ENCODE data around the gene MOAP1. TPM values are rescaled to one million over a fixed set of nuclear protein-coding genes. Genes with fewer than 3 reads are reported as not detected.
"Not testable (repeated sequence)": the region's sequence is repeated elsewhere in the genome, so short reads cannot be mapped to it uniquely, and the experiment has no call there.

Gene MOAP1
- total RNA-seq, 2 donors from 2014 or later = 31.2 to 39.0 TPM

GRCh38 chr14:93168610-93169009 lies 16.1 kb downstream of the MOAP1 start:
- H3K4me3 ChIP-seq; intact Hi-C loops (cut with DNase I); H3K36me3 ChIP-seq; DNase-seq (ENCODE audit: low spot score); H3K4me1 ChIP-seq (replicated peaks); H3K27ac ChIP-seq; H3K27me3 ChIP-seq (replicated peaks; ENCODE audit: insufficient read depth); H3K9me3 ChIP-seq: not testable (repeated sequence)
- WGBS = 84% methylated on average over 9 of the region's 9 CpGs

GRCh38 chr14:93165271-93166265 lies 19.1 kb downstream of the MOAP1 start:
- H3K27ac ChIP-seq; DNase-seq (ENCODE audit: low spot score); H3K27me3 ChIP-seq (replicated peaks; ENCODE audit: insufficient read depth); H3K4me1 ChIP-seq (replicated peaks); H3K9me3 ChIP-seq; H3K4me3 ChIP-seq; intact Hi-C loops (cut with DNase I); H3K36me3 ChIP-seq: not testable (repeated sequence)
- 77% methylated on average over 26 of the region's 26 CpGs for WGBS

- Histone ChIP-seq H3K4me1 (replicated peaks) (no peaks in the 10 kb centered on the region), H3K27ac (no peak overlapping the region), H3K4me3 (no peak overlapping the region), H3K36me3 (no peaks in the 10 kb centered on the region), H3K27me3 (replicated peaks; ENCODE audit: insufficient read depth) (no peaks in the 10 kb centered on the region), H3K9me3 (no peaks in the 10 kb centered on the region)
- no peak for DNase-seq (ENCODE audit: low spot score)
- TF ChIP-seq POLR2A (IDR thresholded peaks at IDR 0.05) (no peak), CTCF (IDR thresholded peaks at IDR 0.05) (no peak), POLR2AphosphoS5 (IDR thresholded peaks at IDR 0.05) (no peak)
- intact Hi-C loops (cut with DNase I) = no loop called here
- WGBS = 70% methylated on average over 5 of the region's 5 CpGs
These were observed 21.1 kb downstream of the MOAP1 start for GRCh38 chr14:93163564-93163963.

- no peaks in the 10 kb centered on the region for H3K9me3 ChIP-seq
- no peaks in the 10 kb centered on the region for H3K36me3 ChIP-seq
- H3K27ac ChIP-seq = no peak overlapping the region
- 71% methylated on average over 4 of the region's 4 CpGs for WGBS
- TF ChIP-seq CTCF (IDR thresholded peaks at IDR 0.05) = no peak
- no peak for TF ChIP-seq POLR2AphosphoS5 (IDR thresholded peaks at IDR 0.05)
- TF ChIP-seq POLR2A (IDR thresholded peaks at IDR 0.05) = no peak
- H3K27me3 ChIP-seq (replicated peaks; ENCODE audit: insufficient read depth) = no peaks in the 10 kb centered on the region
- intact Hi-C loops (cut with DNase I) = no loop called here
- no peak overlapping the region for H3K4me3 ChIP-seq
- H3K4me1 ChIP-seq (replicated peaks) = no peaks in the 10 kb centered on the region
- DNase-seq (ENCODE audit: low spot score) = no peak
These were observed 23.2 kb downstream of the MOAP1 start for GRCh38 chr14:93161411-93161940.

GRCh38 chr14:93160353-93160801 lies 24.3 kb downstream of the MOAP1 start:
- DNase-seq (ENCODE audit: low spot score) = no peak
- intact Hi-C loops (cut with DNase I) = no loop called here
- no peak overlapping the region for H3K4me3 ChIP-seq
- no peaks in the 10 kb centered on the region for H3K36me3 ChIP-seq
- no peaks in the 10 kb centered on the region for H3K27me3 ChIP-seq (replicated peaks; ENCODE audit: insufficient read depth)
- H3K4me1 ChIP-seq (replicated peaks) = no peaks in the 10 kb centered on the region
- H3K9me3 ChIP-seq = no peaks in the 10 kb centered on the region
- TF ChIP-seq POLR2A (IDR thresholded peaks at IDR 0.05) = no peak
- no peak for TF ChIP-seq CTCF (IDR thresholded peaks at IDR 0.05)
- TF ChIP-seq POLR2AphosphoS5 (IDR thresholded peaks at IDR 0.05) = no peak
- 24% methylated on average over 4 of the region's 4 CpGs for WGBS
- no peak overlapping the region for H3K27ac ChIP-seq

GRCh38 chr14:93159625-93160352 lies 24.9 kb downstream of the MOAP1 start:
- H3K4me1 ChIP-seq (replicated peaks); H3K4me3 ChIP-seq; H3K27me3 ChIP-seq (replicated peaks; ENCODE audit: insufficient read depth); intact Hi-C loops (cut with DNase I); H3K36me3 ChIP-seq; DNase-seq (ENCODE audit: low spot score); H3K27ac ChIP-seq; H3K9me3 ChIP-seq: not testable (repeated sequence)
- WGBS = 55% methylated on average over 5 of the region's 5 CpGs

- intact Hi-C loops (cut with DNase I); H3K4me1 ChIP-seq (replicated peaks); DNase-seq (ENCODE audit: low spot score); H3K9me3 ChIP-seq; H3K27ac ChIP-seq; H3K36me3 ChIP-seq; H3K4me3 ChIP-seq; H3K27me3 ChIP-seq (replicated peaks; ENCODE audit: insufficient read depth): not testable (repeated sequence)
- WGBS = 96% methylated on average over 7 of the region's 7 CpGs
These were observed 26.3 kb downstream of the MOAP1 start for GRCh38 chr14:93158349-93158748.
